Measurements from ENCODE around the gene SLC14A1. TPM values are rescaled to one million over a fixed set of nuclear protein-coding genes. Genes with fewer than 3 reads are reported as not detected.

The SLC14A1 gene
- total RNA-seq, 3 donors from 2014 or later, result 0.64 to 2.6 (median 2.3) TPM

GRCh38 chr18:45730832-45731575 is 7.0 kb downstream of the SLC14A1 start:
- Histone ChIP-seq H3K27me3 (no peaks in the 10 kb centered on the region), H3K27ac (no peak overlapping the region), H3K4me3 (no peak overlapping the region), H3K36me3 (no peaks in the 10 kb centered on the region), H3K4me1 (no peaks in the 10 kb centered on the region), H3K9me3 (no peaks in the 10 kb centered on the region)
- intact Hi-C loops (cut with DNase I; ENCODE audit: low total_unique reads), result no loop called here
- no peak for TF ChIP-seq CTCF (IDR thresholded peaks at IDR 0.05)
- TF ChIP-seq POLR2A (IDR thresholded peaks at IDR 0.05), result no peak
- TF ChIP-seq POLR2AphosphoS5 (IDR thresholded peaks at IDR 0.05), result no peak
- no peak for DNase-seq (ENCODE audit: low spot score in 2 of 2)

GRCh38 chr18:45731716-45732115 is 7.7 kb downstream of the SLC14A1 start:
- Histone ChIP-seq H3K36me3 (no peaks in the 10 kb centered on the region), H3K9me3 (no peaks in the 10 kb centered on the region), H3K4me1 (no peaks in the 10 kb centered on the region), H3K27ac (no peak overlapping the region), H3K4me3 (no peak overlapping the region), H3K27me3 (no peaks in the 10 kb centered on the region)
- intact Hi-C loops (cut with DNase I; ENCODE audit: low total_unique reads), result no loop called here
- TF ChIP-seq POLR2AphosphoS5 (IDR thresholded peaks at IDR 0.05) (no peak), POLR2A (IDR thresholded peaks at IDR 0.05) (no peak), CTCF (IDR thresholded peaks at IDR 0.05) (no peak)
- DNase-seq (ENCODE audit: low spot score in 2 of 2), result no peak

- H3K36me3 ChIP-seq, result no peaks in the 10 kb centered on the region
- no peaks in the 10 kb centered on the region for H3K9me3 ChIP-seq
- no peak for DNase-seq (ENCODE audit: low spot score in 2 of 2)
- no peaks in the 10 kb centered on the region for H3K4me1 ChIP-seq
- TF ChIP-seq POLR2AphosphoS5 (IDR thresholded peaks at IDR 0.05), result no peak
- TF ChIP-seq CTCF (IDR thresholded peaks at IDR 0.05), result no peak
- no peak overlapping the region for H3K4me3 ChIP-seq
- intact Hi-C loops (cut with DNase I; ENCODE audit: low total_unique reads), result no loop called here
- no peak overlapping the region for H3K27ac ChIP-seq
- no peaks in the 10 kb centered on the region for H3K27me3 ChIP-seq
Observed at GRCh38 chr18:45733535-45733934, 9.6 kb downstream of the SLC14A1 start.

- intact Hi-C loops (cut with DNase I; ENCODE audit: low total_unique reads), result no loop called here
- Histone ChIP-seq H3K27me3 (no peaks in the 10 kb centered on the region), H3K4me3 (no peak overlapping the region), H3K27ac (no peak overlapping the region), H3K9me3 (no peaks in the 10 kb centered on the region), H3K4me1 (no peaks in the 10 kb centered on the region), H3K36me3 (no peaks in the 10 kb centered on the region)
- no peak for DNase-seq (ENCODE audit: low spot score in 2 of 2)
- TF ChIP-seq POLR2AphosphoS5 (IDR thresholded peaks at IDR 0.05), result no peak
- TF ChIP-seq CTCF (IDR thresholded peaks at IDR 0.05), result no peak
- no peak for TF ChIP-seq POLR2A (IDR thresholded peaks at IDR 0.05)
Observed at GRCh38 chr18:45734505-45734904, 10.5 kb downstream of the SLC14A1 start.

GRCh38 chr18:45734944-45735343 is 11.0 kb downstream of the SLC14A1 start:
- H3K4me1 ChIP-seq, result no peaks in the 10 kb centered on the region
- intact Hi-C loops (cut with DNase I; ENCODE audit: low total_unique reads), result no loop called here
- H3K9me3 ChIP-seq, result no peaks in the 10 kb centered on the region
- H3K36me3 ChIP-seq, result no peaks in the 10 kb centered on the region
- H3K27me3 ChIP-seq, result no peaks in the 10 kb centered on the region
- no peak for TF ChIP-seq POLR2AphosphoS5 (IDR thresholded peaks at IDR 0.05)
- no peak for TF ChIP-seq CTCF (IDR thresholded peaks at IDR 0.05)
- TF ChIP-seq POLR2A (IDR thresholded peaks at IDR 0.05), result no peak
- DNase-seq (ENCODE audit: low spot score in 2 of 2), result no peak
- no peak overlapping the region for H3K4me3 ChIP-seq
- H3K27ac ChIP-seq, result no peak overlapping the region

Data from breast epithelium (tissue), 4 donors.